ENCODE data around the gene ETS1. TPM values are rescaled to one million over a fixed set of nuclear protein-coding genes. Genes with fewer than 3 reads are reported as not detected.

Gene ETS1
- total RNA-seq, 1 donor from 2014 or later, result 55.9 TPM

DNA sequence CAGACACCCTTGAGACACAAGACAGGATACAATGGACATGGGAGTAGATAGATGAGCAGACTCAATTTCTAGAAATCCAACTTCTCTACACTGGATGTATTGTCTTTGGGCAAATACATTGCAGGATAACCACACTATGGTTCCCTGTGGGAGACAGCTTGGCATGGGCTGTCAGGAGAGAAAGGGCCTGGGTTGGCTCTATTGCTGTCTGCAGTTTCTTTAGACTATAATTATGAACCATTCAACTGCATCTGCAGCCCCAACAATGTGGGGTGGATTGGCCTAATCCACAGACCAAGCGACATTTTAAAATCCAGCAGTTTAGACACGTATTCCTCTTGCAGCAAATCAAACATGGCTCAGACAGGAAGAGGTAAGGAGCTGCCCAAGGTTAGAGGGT is 60.3 kb downstream of the ETS1 start:
- H3K27ac Mint-ChIP-seq (ENCODE audit: unreplicated experiment), result no peak overlapping the region
- DNase-seq (ENCODE audit: low read depth, low spot score), result no peak
- H3K27me3 Mint-ChIP-seq (ENCODE audit: low read depth), result peaks cover 97% of the 10 kb centered on the region
- no peaks in the 10 kb centered on the region for H3K36me3 Mint-ChIP-seq (ENCODE audit: low read depth)
- H3K4me1 Mint-ChIP-seq, result peaks cover 74% of the 10 kb centered on the region
- H3K9me3 Mint-ChIP-seq, result no peaks in the 10 kb centered on the region
- no peak overlapping the region for H3K4me3 Mint-ChIP-seq
- TF ChIP-seq, protein P1, sequence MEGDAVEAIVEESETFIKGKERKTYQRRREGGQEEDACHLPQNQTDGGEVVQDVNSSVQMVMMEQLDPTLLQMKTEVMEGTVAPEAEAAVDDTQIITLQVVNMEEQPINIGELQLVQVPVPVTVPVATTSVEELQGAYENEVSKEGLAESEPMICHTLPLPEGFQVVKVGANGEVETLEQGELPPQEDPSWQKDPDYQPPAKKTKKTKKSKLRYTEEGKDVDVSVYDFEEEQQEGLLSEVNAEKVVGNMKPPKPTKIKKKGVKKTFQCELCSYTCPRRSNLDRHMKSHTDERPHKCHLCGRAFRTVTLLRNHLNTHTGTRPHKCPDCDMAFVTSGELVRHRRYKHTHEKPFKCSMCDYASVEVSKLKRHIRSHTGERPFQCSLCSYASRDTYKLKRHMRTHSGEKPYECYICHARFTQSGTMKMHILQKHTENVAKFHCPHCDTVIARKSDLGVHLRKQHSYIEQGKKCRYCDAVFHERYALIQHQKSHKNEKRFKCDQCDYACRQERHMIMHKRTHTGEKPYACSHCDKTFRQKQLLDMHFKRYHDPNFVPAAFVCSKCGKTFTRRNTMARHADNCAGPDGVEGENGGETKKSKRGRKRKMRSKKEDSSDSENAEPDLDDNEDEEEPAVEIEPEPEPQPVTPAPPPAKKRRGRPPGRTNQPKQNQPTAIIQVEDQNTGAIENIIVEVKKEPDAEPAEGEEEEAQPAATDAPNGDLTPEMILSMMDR (conservative IDR thresholded peaks at IDR 0.05), result no peak

DNA sequence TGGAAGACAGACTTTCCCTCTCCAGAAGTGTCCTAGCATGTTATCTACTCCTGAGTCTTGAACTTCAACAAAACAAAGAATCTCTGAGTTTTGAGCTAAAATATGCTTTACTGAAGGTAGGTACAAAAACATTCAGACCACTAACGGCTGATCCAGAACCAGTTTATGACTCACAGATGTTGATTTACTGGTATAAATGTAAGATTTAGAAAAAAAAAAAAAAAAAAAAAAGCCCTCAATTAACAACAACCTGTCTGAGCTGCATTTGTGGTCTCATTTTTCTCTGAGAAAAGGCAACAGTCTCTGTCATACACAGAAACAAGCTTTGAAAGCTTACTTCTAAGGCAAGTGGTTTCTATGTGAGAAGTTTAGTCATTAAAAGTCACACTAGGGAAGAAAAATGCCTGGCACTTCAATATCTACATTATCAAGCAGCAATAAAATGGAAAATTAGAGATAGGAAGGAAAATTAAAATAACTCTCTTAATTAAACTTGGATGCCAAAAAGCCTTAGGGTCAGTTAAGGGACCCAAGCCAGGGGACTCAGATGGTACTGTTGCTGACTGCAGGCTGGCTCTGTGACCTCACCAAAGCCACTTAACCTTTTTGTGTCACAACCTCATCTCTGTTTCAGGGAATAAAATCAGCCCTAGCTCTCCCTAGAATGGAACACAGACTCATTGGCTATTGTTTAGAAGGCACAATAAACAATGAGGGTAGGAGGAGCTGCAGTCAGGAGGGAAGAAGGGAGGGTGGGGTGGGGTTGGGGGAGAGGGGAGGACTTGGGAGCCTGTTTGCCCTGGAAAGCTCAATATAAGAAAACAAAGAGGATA is 61.7 kb downstream of the ETS1 start:
- DNase-seq (ENCODE audit: low read depth, low spot score), result no peak
- Mint-ChIP-seq H3K9me3 (no peaks in the 10 kb centered on the region), H3K27me3 (ENCODE audit: low read depth) (peaks cover 97% of the 10 kb centered on the region), H3K36me3 (ENCODE audit: low read depth) (no peaks in the 10 kb centered on the region), H3K27ac (ENCODE audit: unreplicated experiment) (no peak overlapping the region), H3K4me3 (peak overlapping the region; percentile 70), H3K4me1 (peaks cover 77% of the 10 kb centered on the region)
- TF ChIP-seq, protein P1 (conservative IDR thresholded peaks at IDR 0.05), result no peak

DNA sequence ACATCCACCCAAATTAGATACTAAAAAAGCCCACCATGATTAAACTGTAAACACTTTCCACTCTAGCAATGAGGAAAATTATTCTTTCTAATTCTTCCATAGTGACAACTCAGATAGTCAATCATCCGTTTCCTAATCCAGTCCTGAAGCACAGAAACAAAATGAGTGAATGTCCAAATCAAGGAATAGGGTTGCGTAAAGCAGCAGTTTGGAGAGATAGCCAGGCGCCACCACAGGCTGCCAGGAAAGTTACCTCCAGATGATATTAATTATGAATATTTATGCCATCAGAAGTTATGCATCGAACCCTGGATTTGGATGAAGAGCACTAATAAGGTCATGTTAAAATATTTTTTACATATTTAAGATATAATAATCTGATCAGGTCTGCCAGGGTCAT is 63.2 kb downstream of the ETS1 start:
- H3K27ac Mint-ChIP-seq (ENCODE audit: unreplicated experiment), result no peak overlapping the region
- peaks cover 95% of the 10 kb centered on the region for H3K27me3 Mint-ChIP-seq (ENCODE audit: low read depth)
- H3K4me1 Mint-ChIP-seq, result peaks cover 76% of the 10 kb centered on the region
- TF ChIP-seq, protein P1 (conservative IDR thresholded peaks at IDR 0.05), result no peak
- no peaks in the 10 kb centered on the region for H3K9me3 Mint-ChIP-seq
- H3K4me3 Mint-ChIP-seq, result peak overlapping the region; percentile 48
- no peaks in the 10 kb centered on the region for H3K36me3 Mint-ChIP-seq (ENCODE audit: low read depth)
- DNase-seq (ENCODE audit: low read depth, low spot score), result no peak

DNA sequence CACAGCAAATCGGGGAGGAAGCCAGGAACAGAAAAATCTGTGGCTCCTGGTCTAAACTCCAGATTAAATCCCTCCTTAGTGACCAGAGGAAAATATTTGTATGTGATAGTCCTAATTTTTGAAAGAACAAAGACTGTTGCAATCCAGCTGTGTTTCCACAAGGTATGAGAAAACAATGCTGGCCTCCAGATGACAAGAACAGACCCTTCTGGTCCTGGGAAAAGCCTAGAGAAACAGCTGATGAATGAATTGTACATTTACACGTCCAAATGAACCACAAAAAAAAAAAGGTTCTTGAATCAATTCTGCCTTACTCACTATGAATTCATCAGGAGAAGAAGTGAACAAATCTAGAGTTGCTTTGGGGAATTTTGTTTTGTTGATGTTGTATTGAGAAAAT is 63.7 kb downstream of the ETS1 start:
- H3K4me3 Mint-ChIP-seq, result peak overlapping the region; percentile 27
- peaks cover 95% of the 10 kb centered on the region for H3K27me3 Mint-ChIP-seq (ENCODE audit: low read depth)
- H3K27ac Mint-ChIP-seq (ENCODE audit: unreplicated experiment), result no peak overlapping the region
- no peak for DNase-seq (ENCODE audit: low read depth, low spot score)
- TF ChIP-seq, protein P1 (conservative IDR thresholded peaks at IDR 0.05), result no peak
- no peaks in the 10 kb centered on the region for H3K36me3 Mint-ChIP-seq (ENCODE audit: low read depth)
- peaks cover 78% of the 10 kb centered on the region for H3K4me1 Mint-ChIP-seq
- H3K9me3 Mint-ChIP-seq, result no peaks in the 10 kb centered on the region

DNA sequence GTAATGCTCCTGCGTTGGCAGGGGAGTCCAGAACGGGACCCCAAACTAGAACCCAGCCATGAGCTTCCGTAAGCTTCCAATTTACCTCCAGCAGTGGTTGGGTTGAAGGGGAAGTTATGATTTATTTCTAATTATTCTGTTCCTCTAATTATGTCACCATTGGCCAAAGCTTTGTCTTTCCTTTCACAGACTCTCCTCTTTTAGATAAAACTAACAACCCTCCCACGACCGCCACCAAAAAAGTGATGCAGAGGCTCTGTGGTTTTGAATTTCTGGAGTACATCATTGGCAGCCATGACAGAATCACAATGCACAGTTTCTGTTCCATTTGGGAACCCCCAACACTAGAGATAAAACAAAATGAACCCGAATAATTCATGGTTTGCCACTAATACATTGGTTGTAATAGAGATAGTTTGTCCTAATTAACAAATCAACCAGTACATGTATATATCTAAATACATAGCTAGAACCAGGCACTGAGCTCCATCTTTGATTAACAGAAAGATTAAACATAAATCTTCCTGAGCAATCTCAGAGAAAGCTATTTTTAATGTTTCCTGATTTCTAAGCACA is 64.3 kb downstream of the ETS1 start:
- Mint-ChIP-seq H3K9me3 (no peaks in the 10 kb centered on the region), H3K4me3 (peak overlapping the region; percentile 90), H3K27me3 (ENCODE audit: low read depth) (peaks cover 95% of the 10 kb centered on the region), H3K4me1 (peaks cover 78% of the 10 kb centered on the region), H3K36me3 (ENCODE audit: low read depth) (no peaks in the 10 kb centered on the region), H3K27ac (ENCODE audit: unreplicated experiment) (peak overlapping the region; percentile 89)
- TF ChIP-seq, protein P1 (conservative IDR thresholded peaks at IDR 0.05), result no peak
- no peak for DNase-seq (ENCODE audit: low read depth, low spot score)
